Neural cell (in vitro differentiated cells): Measurements from ENCODE around the gene STK31.

Experiments
- EP300 ChIP-seq: fragments of 450-650 bp; conservative IDR thresholded peaks from 2 replicates; pipeline ENCODE4 v1.6.1; 2014; ENCODE audit warnings: antibody characterized with exemption, mild to moderate bottlenecking, moderate library complexity; ENCODE audit not compliant: poor library complexity, severe bottlenecking
- EZH2 ChIP-seq: fragments of 200-600, 300-800 bp; shearing (Covaris generic), sonication (generic); IDR thresholded peaks from 2 replicates; pipeline ENCODE4 v1.6.1; 2014; ENCODE audit warnings: antibody characterized with exemption, low read length, borderline replicate concordance, mild to moderate bottlenecking; ENCODE audit not compliant: insufficient read depth, poor library complexity, severe bottlenecking
- POLR2AphosphoS5 ChIP-seq: IDR thresholded peaks from 2 replicates; pipeline ENCODE4 v1.6.1; 2012
- RAD21 ChIP-seq: fragments of 450-650 bp; conservative IDR thresholded peaks from 2 replicates; pipeline ENCODE4 v1.6.1; 2014; ENCODE audit warnings: antibody characterized with exemption, mild to moderate bottlenecking, moderate library complexity
- REST ChIP-seq: IDR thresholded peaks from 2 replicates; pipeline ENCODE4 v1.6.1; 2012; ENCODE audit warnings: borderline replicate concordance
- SMC3 ChIP-seq: fragments of 450-650 bp; conservative IDR thresholded peaks from 2 replicates; pipeline ENCODE4 v1.6.1; 2014; ENCODE audit warnings: antibody characterized with exemption, mild to moderate bottlenecking, moderate library complexity; ENCODE audit not compliant: poor library complexity
- TAF1 ChIP-seq: IDR thresholded peaks from 2 replicates; pipeline ENCODE4 v1.6.1; 2012; ENCODE audit warnings: low read depth
- TF ChIP-seq, protein P1 (sequence below): fragments of 450-650 bp; IDR thresholded peaks from 2 replicates; pipeline ENCODE4 v1.5.1; 2014; ENCODE audit warnings: antibody characterized with exemption, mild to moderate bottlenecking, moderate library complexity; ENCODE audit not compliant: poor library complexity, severe bottlenecking

- TF ChIP-seq, protein P1, sequence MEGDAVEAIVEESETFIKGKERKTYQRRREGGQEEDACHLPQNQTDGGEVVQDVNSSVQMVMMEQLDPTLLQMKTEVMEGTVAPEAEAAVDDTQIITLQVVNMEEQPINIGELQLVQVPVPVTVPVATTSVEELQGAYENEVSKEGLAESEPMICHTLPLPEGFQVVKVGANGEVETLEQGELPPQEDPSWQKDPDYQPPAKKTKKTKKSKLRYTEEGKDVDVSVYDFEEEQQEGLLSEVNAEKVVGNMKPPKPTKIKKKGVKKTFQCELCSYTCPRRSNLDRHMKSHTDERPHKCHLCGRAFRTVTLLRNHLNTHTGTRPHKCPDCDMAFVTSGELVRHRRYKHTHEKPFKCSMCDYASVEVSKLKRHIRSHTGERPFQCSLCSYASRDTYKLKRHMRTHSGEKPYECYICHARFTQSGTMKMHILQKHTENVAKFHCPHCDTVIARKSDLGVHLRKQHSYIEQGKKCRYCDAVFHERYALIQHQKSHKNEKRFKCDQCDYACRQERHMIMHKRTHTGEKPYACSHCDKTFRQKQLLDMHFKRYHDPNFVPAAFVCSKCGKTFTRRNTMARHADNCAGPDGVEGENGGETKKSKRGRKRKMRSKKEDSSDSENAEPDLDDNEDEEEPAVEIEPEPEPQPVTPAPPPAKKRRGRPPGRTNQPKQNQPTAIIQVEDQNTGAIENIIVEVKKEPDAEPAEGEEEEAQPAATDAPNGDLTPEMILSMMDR, result no peak
- TF ChIP-seq POLR2AphosphoS5, result no peak
- TF ChIP-seq RAD21, result no peak
- no peak for TF ChIP-seq EZH2
- no peak for TF ChIP-seq REST
- TF ChIP-seq SMC3, result no peak
- no peak for TF ChIP-seq EP300
- no peak for TF ChIP-seq TAF1
Observed at GRCh38 chr7:23810099-23810498, 100.1 kb downstream of the STK31 start.
